Measurements from ENCODE around the gene BPIFB1. TPM values are rescaled to one million over a fixed set of nuclear protein-coding genes. Genes with fewer than 3 reads are reported as not detected.
A peak's percentile ranks its signal among the peaks of the same experiment; 100 is the strongest.

BPIFB1 gene
- total and polyA plus RNA-seq, 3 donors from 2014 or later: 1.6 to 5.8 (median 5.5) TPM

DNA sequence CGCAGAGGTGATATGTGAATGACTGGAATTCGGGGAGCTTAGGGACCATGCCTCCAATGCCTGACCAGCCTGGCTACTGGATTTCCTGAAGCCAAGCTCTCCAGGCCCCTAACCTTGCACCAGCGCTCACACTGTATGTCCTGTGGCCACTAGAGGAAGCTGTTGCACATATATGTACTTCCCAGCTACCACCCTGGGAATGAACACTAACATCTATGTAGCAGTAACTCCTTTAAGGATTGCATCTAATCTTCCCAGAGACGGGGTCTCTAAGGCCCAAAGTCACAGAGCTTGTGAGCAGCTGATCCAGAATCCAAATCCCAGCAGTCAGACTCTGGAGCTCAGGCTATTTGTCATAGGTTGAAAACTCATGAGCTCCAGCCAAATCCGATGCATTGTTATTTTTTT, 20.4 kb upstream of the BPIFB1 start:
- TF ChIP-seq, protein P1, sequence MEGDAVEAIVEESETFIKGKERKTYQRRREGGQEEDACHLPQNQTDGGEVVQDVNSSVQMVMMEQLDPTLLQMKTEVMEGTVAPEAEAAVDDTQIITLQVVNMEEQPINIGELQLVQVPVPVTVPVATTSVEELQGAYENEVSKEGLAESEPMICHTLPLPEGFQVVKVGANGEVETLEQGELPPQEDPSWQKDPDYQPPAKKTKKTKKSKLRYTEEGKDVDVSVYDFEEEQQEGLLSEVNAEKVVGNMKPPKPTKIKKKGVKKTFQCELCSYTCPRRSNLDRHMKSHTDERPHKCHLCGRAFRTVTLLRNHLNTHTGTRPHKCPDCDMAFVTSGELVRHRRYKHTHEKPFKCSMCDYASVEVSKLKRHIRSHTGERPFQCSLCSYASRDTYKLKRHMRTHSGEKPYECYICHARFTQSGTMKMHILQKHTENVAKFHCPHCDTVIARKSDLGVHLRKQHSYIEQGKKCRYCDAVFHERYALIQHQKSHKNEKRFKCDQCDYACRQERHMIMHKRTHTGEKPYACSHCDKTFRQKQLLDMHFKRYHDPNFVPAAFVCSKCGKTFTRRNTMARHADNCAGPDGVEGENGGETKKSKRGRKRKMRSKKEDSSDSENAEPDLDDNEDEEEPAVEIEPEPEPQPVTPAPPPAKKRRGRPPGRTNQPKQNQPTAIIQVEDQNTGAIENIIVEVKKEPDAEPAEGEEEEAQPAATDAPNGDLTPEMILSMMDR (IDR thresholded peaks at IDR 0.05): peak in 2 of 3 experiments; percentile 33 to 42
- TF ChIP-seq POLR2A (IDR thresholded peaks at IDR 0.05): no peak
- no peaks in the 10 kb centered on the region for H3K27me3 ChIP-seq
- H3K4me1 ChIP-seq: no peaks in the 10 kb centered on the region
- H3K27ac ChIP-seq: no peak overlapping the region
- no peaks in the 10 kb centered on the region for H3K36me3 ChIP-seq (ENCODE audit: low read depth, missing control alignments)
- H3K4me3 ChIP-seq: no peak overlapping the region
- 30 to 38% methylated on average over 5 of the region's 5 CpGs for whole genome bisulfite sequencing, 2 donors
- no peaks in the 10 kb centered on the region for H3K9me3 ChIP-seq
- intact Hi-C loops (cut with DNase I; ENCODE audit: low total_unique reads): no loop called here
- peak; percentile 59 for DNase-seq

DNA sequence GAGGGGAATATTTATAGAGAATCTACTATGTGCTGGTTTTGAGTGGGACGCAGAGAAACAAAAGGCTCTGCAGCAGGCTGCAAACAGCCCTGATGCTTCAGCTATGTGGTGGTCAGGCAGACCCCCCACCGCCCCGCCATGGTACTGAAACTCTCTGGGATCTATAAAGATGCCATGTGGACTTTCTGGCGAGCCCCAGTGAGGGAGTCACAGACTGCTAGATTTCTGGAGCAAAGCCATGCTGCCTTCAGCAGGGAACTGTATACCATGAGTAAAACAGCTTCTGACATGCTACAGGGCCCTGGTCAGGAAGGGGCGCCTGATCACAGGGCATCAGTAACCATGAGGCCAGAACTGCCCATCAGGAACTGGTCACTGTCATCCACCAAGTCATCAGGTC, 19.2 kb upstream of the BPIFB1 start:
- TF ChIP-seq, protein P1 (IDR thresholded peaks at IDR 0.05): no peak
- no peak for TF ChIP-seq POLR2A (IDR thresholded peaks at IDR 0.05)
- 80 to 89% methylated on average over 2 to 5 of the region's 5 CpGs for WGBS, 2 donors
- Histone ChIP-seq H3K36me3 (ENCODE audit: low read depth, missing control alignments) (no peaks in the 10 kb centered on the region), H3K9me3 (no peaks in the 10 kb centered on the region), H3K27me3 (no peaks in the 10 kb centered on the region), H3K27ac (no peak overlapping the region), H3K4me1 (no peaks in the 10 kb centered on the region), H3K4me3 (no peak overlapping the region)
- intact Hi-C loops (cut with DNase I; ENCODE audit: low total_unique reads): no loop called here
- DNase-seq: no peak

DNA sequence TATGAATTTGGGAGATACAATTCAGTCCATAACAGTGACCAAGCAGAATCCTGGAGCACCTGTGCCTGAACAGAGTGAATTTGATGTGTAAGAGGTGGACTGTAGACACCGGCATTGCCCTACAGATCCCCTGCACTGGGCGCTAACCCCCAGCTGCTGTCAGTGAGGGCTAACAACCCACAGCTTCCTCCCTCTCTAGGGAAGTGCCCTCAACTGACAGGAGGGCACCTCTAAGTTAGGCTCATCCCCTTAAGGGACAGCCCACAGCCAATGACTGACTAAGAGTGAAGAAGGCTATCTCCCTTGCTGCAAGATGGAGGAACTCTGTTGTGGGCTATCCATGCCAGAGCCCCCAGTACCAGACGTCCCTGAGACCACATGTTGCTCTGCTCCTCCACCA, 15.3 kb upstream of the BPIFB1 start:
- Histone ChIP-seq H3K9me3 (no peaks in the 10 kb centered on the region), H3K4me1 (no peaks in the 10 kb centered on the region), H3K4me3 (no peak overlapping the region), H3K36me3 (ENCODE audit: low read depth, missing control alignments) (no peaks in the 10 kb centered on the region), H3K27ac (no peak overlapping the region), H3K27me3 (no peaks in the 10 kb centered on the region)
- no peak for DNase-seq
- intact Hi-C loops (cut with DNase I; ENCODE audit: low total_unique reads): no loop called here
- TF ChIP-seq, protein P1 (IDR thresholded peaks at IDR 0.05): no peak
- no peak for TF ChIP-seq POLR2A (IDR thresholded peaks at IDR 0.05)
- 57 to 74% methylated on average over 3 of the region's 3 CpGs for WGBS, 2 donors

DNA sequence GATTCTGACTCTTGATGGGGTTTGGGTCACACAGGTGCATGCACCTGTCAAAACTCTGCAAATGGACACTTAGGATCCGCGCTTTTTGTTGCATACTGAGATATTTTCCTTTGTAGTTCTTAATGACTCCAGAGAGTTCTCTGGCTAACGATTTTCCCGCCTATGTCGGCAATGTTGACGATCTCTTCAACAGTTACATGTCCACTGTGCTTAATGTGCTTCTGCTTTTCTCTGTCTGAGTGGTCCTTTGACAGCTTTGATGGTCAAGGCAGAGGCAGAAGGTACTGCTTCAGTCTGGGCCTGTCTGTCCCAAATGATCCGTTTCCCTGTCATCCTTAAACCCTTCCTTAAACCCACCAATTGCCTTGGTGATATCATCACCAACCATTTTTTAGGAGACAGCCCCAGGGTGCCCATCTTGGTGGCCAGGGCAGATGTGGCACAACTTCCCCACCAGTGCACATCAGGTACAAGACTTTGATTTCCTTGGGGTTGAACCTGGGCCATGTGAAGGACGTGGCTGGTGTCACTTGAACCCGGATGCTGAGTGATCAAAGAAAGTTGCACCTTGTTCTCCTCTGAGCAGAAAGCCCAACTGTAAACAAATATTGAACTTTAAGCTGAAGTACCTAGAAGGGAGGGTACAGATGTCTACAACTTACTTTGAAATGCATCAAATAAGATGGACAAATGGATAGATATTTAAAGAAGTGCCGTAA, 10.7 kb upstream of the BPIFB1 start:
- H3K36me3 ChIP-seq (ENCODE audit: low read depth, missing control alignments): no peaks in the 10 kb centered on the region
- no peak for DNase-seq
- intact Hi-C loops (cut with DNase I; ENCODE audit: low total_unique reads): no loop called here
- H3K4me3 ChIP-seq: no peak overlapping the region
- 86 to 89% methylated on average over 10 of the region's 10 CpGs for WGBS, 2 donors
- no peaks in the 10 kb centered on the region for H3K9me3 ChIP-seq
- no peak overlapping the region for H3K27ac ChIP-seq
- no peak for TF ChIP-seq POLR2A (IDR thresholded peaks at IDR 0.05)
- TF ChIP-seq, protein P1 (IDR thresholded peaks at IDR 0.05): no peak
- H3K4me1 ChIP-seq: no peaks in the 10 kb centered on the region
- H3K27me3 ChIP-seq: no peaks in the 10 kb centered on the region

All from testis (tissue), 3 donors.